GM19468 (cell line): Measurements from ENCODE around the gene ATP8B3.

Source experiments
- ATAC-seq: cut with Tn5 transposase; IDR thresholded peaks from one replicate; pipeline ENCODE4 v1.9.1; 2021; ENCODE audit warnings: mild to moderate bottlenecking, moderate library complexity, moderate number of reproducible peaks; ENCODE audit not compliant: unreplicated experiment; ENCODE audit errors: extremely low read depth

Gene ATP8B3

DNA sequence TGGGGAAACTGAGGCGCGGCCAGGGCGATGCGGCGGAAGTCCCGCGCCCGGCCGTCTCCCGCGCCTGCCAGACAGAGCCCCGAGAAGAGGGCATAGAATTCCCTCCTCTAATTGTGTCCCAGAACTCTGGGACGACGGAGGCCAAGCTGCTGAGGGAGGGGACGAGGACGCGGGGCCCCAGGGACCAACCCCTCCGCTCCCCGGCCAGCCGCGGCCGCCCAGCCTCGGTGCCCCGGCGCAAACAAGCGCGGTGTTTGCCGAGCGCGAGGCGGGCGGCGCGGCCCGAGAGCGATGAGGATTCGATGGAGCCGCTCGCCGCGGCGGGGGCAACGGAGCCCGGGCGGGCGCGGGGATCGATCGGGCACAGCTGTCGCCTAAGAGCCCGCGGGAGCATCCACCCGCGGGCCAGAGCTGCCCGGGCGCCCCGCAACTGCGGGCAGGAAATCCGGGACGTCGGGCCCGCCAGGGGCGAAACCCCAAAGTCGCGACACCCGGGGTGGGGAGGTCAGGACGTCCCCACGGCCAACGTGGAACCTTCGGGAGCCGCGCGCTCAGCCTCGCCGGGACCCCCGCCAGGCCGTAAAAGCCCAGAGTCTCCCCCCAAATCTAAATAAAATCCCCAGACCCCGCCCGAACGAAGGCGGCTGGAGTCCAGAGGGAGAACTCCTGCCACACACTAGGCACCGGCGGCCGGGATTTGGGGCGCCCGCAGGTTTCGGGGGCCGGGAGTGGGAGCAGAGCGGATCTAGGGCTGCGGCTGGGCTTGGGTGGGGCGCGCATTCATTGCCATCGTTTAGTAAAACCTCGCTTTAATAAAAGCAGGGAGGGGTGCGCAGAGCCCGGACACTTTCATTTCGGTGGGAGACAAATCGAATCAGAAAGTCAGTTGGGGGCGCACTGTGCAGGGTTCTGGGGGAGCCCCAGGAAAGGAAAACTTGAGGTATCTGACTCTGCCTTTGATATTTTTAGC lies 62.4 kb downstream of the ATP8B3 start:
- no peak for ATAC-seq

DNA sequence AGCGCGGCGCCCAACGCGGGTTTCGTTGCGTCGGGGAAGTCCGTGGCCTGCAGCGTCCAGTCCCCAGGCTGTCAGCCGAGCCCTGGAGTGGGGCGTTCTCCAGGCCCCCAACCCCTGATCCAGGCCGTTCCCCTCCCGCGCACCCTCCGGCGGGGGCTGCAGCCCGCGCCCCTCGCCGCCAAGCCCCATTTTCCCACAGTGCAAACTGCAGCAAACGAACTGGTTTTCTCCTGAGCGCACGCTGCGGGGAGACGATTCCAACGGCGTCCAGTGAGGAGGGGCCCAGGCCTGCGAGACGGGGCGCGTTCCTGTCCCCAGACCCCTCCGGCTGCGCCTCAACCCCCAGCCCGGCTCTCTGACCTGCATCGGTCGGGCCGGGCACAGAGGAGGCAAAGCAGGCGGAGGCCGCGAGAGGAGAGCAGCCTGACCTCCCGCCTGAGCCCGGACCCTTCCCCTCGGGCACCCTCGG lies 63.2 kb downstream of the ATP8B3 start:
- ATAC-seq, result no peak

DNA sequence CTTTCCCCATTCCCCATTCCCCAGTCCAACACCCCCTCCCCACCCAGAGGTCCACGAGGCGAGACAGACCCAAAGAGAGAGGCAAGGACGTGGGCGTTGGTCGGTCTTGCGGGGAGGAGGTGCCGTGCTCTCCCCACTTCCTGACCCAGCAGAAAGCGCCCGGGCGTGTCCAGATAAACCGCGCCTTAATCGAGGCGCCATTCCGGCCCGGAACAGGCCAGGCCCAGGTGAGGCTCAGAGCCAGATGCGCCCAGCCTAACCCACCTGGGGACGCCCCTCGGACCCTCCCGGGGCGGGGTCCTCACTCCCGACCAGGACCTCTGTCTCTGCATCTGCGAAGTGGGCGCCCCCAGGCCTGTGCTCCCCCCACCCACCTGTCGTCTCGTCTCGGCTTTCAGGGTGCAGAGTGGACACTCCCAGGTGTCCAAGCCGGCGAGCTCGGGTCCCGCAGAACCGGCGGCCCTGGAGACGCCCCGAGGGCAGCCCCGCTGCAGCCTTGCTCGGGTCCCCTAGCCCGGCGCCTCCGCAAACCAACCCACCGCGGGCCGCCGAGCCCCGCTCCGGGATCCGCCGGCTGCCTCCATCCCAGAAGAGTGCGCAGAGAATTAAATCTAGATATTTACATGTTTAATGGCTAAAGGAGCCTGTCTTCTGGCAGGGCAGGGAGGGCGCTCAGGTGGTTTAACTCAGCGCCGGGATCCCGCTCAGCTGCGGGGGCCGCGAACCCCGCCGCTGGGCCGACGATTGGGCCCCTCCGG lies 63.8 kb downstream of the ATP8B3 start:
- ATAC-seq, result no peak

DNA sequence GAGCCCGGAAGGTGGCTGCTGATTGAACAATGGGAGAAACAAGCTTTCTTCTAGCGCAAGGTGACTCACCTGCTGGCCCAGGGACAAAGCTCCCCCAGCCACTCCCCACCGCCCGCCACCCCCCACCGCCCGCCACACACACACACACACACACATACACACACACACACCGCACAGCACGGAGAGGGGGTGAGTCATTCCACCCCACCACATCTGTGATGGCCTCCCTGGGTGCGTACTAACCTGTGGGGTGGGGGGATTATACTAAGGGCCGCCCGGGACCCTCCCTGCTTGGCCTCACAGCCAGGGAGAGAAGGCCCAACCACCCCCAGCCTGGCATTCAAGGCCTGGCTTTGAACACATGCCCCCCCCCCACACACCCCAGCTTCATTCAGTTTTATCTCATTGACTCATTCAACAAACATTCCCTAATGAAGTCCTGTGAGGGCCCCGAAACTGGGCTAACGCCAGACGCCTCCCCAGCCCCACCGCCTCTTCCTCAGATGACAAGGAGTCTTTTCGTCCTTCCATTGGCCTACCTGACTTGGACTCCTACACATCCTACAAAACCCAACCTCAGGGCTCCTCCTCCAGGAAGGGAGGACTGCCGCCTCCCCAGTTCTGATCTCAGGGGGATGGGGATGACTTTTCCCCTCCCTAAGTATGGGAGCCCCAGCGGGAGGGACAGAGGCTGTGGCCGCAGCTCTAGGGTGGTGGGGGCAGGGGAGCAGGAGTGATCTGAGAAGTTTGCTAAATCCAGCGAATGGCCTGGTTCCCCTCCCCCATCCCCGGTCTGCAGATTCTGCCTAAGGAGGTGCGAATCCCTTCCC lies 64.6 kb downstream of the ATP8B3 start:
- ATAC-seq, result no peak

DNA sequence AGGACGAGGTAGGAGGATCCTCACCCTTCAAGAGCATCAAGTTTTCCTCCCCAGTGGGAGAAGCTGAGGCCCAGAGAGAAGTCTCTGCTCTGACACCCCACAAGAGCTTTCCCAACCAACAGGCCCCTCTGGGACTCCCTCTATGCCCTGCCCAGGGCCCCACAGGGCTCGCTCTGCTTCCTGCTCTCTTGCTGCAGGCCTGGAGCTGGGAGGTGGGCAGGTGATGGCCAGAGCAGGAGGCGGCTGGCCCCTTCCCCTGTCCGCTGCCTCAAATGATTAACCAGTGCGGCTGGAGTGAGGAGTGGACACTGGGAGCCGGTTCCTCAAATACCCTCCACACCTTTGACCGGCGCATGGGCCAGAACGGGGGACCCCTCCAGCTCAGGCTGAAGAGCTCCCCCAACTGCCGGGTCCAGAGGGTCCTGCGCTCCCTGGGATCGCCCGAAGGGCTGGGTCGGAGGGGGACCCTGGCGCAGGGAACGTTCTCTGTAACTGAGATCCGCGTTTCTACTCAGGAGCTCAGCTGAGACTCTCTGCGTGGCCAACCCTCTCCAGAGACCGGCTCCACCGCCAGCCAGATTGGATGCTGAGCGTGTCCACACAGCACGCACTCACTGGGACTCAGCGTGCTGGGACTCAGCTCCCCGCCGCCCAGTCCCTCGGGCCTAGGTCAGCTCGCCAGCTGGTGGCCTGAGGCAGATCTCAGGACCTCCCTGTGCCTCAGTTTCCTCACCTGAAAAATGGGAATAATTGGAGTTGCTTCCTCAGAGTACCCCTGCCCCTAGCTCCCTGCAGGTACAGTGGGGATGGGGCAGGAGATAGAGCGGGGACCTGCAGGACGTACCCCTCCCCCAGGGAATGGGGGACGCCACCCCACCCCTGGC lies 65.4 kb downstream of the ATP8B3 start:
- no peak for ATAC-seq

DNA sequence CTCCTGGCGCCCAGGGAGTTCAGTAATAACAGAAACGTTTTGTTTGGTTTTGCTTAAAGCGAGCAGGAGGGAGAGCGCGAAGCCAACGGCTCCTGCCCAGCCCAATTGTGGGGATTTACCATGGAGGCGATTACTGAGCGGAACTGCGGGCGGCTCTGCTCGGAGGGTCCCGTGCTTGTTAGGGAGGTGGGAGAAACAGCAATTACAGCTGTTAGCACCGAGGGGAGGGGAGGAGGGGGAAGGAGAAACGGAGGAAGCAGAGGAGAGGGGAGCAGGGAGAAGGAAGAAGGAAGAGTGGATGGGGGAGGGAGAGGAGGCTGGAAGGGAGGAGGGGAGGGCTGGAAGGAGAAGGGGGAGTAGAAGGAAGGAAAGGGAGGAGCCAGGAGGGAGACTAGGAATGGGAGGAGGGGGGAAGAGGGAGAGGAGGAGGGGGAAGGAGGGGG lies 66.5 kb downstream of the ATP8B3 start:
- no peak for ATAC-seq

DNA sequence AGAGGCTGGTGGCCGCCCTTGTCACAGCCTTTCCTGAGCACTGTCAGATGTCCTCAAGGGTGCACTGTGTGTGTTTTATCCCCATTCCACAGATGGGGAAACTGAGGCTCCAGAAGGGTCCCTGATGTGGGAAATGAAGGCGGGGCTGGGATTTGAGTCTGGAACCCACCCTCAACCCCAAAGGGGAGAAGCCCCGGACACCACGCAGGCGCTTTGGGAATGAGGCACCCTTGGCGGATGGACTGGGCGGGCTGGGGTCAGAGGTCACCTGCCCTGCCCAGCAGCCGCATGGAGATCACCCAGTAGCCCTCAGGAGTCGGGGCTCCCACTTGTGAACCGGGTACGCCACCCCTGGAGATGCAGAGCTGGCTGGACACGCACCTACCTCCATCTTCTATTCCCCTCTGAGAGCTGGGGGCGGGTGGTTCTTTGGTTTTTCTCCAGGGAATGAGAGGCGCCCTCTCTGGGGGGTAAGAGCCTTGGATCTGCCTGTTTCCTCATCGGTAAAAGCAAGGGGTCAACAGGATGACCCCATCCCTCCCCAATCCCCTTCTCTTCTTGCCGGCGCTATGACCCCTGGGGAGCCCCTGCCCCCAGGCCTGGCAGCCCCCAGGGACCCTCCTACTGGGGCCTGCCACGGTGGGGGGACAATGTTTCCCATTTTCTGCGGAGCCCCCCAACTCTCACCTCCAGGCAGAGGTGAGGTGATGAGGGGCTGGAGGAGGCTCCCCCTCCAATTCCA lies 67.1 kb downstream of the ATP8B3 start:
- no peak for ATAC-seq

DNA sequence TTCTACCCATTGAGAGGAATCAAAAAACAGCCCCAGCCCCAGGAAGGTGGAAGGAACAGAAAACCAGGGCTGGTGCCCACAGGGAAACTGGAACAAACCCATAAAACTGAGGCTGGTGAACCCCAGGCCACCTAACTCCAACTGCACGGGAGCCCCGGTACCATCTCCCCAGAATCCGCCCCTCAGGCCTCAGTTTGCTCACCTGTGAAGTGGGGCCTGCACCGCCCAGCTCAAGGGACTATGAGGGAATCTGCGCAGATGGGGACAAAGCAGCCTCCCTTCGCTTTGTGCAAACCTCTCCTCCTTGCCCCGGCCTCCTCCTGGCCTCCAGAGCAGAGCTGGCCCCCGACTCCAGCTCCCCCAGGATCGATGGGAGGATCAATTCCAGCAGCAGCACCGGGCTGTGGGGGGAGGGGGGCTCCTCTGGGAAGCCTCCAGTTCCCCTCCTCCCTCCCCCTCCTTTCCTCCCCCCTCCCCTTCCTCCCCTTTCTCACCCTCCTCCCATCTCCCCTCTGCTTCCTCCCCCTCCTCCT lies 67.9 kb downstream of the ATP8B3 start:
- ATAC-seq, result no peak

DNA sequence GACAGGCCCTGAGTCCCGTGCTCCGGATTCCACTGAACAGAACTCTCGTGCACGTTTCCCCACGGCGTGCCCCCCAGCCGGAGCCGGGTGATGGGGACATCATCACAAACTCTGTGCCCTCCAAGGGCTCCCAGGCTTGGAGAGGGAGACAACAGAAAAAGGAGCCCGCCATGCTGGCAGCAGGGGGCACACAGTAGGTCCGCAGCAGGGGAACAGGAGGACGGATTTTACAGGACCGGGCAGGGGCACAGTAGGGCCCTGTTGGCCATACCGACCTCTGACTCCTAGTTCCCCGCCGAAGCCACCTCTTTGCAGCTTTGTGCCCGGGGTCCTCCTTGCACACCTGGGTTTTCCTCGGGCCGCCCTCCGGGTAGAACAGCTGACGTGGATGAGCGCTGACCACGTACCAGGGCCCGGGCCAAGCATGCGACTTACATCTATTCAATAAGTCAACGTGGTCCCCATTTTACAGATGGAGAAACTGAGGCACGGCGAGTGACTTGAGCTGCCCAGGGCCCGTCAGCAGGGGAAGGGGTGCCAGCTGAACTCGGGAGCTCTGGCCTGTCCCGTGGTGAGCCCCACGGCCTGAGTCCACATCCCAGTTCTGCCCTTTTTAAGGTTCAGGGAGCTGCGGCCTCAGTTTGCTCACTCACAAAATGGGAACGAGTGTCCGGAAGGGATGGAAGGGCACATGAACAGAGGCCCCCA lies 68.9 kb downstream of the ATP8B3 start:
- no peak for ATAC-seq

DNA sequence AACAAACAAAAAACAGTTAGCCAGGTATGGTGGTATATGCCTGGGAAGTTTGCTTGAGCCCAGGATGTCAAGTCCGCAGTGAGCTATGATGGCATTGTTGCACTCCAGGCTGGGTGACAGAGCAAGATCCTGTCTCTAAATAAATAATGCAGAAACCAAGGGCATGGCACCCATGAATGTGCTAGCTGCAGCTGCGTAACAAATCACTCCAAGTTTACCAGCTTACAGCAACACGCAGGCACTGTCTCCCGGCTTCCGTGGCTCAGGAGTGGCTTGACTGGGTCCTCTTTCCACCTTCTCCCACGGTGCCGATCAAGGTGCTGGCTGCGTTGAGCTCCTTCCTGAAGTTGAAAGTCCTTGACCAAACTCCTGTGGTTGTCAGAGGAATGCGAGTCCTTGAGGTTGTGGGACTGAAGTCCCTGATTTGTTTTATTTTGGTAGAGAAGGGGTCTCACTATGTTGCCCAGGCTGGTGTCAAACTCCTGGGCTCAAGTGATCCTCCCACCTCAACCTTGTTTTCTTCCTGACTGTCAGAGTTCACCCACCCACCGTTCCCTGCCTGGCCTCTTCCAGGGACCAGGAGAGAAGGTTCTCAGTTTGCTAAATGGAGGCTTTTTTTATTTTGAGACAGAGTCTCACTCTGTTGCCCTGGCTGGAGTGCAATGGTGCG lies 72.0 kb downstream of the ATP8B3 start:
- ATAC-seq, result no peak

DNA sequence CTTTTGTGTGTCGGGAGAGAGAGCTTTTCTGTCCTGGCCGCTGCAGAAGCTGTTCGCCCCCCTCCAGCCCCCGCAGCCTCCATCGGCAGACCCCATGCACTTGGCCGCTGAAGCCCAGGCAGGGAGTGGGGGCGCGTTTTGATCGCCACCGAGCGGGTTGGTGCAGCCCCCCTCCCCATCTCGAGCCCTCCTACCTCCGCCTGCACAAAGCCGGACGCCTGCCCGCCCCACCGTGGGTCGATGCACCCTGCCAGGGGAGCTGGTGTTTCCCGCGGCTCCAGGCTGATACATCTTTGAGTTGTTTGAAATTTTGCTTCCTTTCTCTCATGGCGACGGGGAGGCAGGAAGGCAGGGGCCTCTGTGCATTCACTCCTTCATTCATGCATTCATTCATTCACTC lies 75.1 kb downstream of the ATP8B3 start:
- ATAC-seq, result no peak

DNA sequence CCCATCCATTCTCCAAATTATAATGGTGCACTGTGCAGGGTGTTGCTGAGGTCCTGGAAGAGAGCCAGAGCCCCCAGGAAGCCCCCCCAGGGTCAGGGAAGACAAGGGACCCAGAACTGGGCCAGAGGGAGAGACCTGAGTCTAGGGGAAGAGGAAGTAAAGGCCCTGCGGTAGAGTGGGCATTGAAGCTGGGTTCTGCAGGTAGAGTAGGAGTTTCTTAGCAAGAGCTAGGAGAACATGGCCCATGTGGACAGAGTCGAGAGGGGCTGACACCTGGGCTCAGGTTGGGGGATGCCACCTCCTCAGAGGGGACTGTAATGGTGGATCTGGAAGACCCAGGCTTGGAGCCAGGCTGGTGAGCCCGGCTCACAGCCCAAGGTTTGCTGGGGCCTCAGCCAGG lies 75.8 kb downstream of the ATP8B3 start:
- no peak for ATAC-seq

DNA sequence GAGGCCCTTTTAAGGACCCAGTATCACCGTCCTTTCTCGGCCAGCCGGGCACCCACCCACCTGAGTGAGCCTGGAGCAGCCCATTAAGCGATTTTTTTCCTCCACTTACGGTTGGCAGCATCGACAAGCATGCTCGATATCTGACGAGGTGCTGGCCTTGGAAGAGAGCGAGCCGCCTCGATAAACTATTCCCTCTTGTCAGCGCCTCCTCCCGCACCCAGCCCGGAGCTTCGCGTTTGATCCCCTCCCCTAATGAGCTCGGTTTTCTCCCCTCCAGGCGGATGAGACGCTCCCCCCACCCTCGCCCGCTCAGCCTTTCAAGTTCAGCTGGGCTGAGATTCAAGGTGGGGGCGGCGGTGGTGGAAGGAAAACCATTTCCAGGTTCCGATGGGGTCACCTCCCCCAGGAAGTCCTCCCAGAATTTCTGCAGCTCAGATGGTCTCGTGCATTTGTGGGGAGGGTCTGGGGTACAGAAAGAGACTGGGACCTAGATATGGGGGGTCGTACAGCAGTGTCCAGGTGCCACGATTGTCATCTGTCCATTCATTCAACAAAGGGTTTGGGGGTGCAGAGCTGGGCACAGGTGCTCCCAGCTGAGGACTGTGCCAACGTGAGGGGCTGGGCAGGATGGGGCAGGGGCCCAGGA lies 77.6 kb downstream of the ATP8B3 start:
- ATAC-seq, result no peak
